K562 (cell line): Measurements from ENCODE around the gene TTLL9. TPM values are rescaled to one million over a fixed set of nuclear protein-coding genes. Genes with fewer than 3 reads are reported as not detected.
A peak's percentile ranks its signal among the peaks of the same experiment; 100 is the strongest.

ENCODE experiments used
- BCOR ChIP-seq: fragments of 450-650 bp; IDR thresholded peaks from 2 replicates; pipeline ENCODE4 v1.6.1; 2016
- BDP1 ChIP-seq: IDR thresholded peaks from 3 replicates; pipeline ENCODE4 v1.6.1; 2011; ENCODE audit not compliant: insufficient read length, insufficient read depth
- CBFA2T2 ChIP-seq: fragments of 450-650 bp; conservative IDR thresholded peaks from 2 replicates; pipeline ENCODE4 v1.6.1; 2017; ENCODE audit warnings: mild to moderate bottlenecking
- FOXK2 ChIP-seq, 2 experiments: fragments of 450-650 bp; IDR thresholded peaks in 1 of 2; conservative IDR thresholded peaks in 1 of 2; 2 replicates each; pipeline ENCODE4 v1.6.1; 2016; ENCODE audit warnings: low read depth in 2 of 2, mild to moderate bottlenecking in 1 of 2
- HDAC6 ChIP-seq: IDR thresholded peaks from 2 replicates; pipeline ENCODE4 v1.6.1; 2012; ENCODE audit warnings: low read depth, mild to moderate bottlenecking, control low read depth, inconsistent platforms, low read length, moderate library complexity
- IRF2 ChIP-seq: sonication (generic); formaldehyde crosslinking; IDR thresholded peaks from 2 replicates; pipeline ENCODE4 v1.8.1; 2022; ENCODE audit warnings: mild to moderate bottlenecking, missing genetic modification reagents
- KLF6 ChIP-seq: fragments of 250-450 bp; sonication (Bioruptor Pico); IDR thresholded peaks from 2 replicates; pipeline ENCODE4 v1.4.0; 2020; ENCODE audit warnings: mild to moderate bottlenecking, moderate library complexity, borderline replicate concordance
- MAFF ChIP-seq: IDR thresholded peaks from 2 replicates; pipeline ENCODE4 v1.6.1; 2012; ENCODE audit warnings: low read length, improper control_type of control experiment
- MYBL2 ChIP-seq, 2 experiments: fragments of 450-650 bp in 1 of 2; sonication (generic) in 1 of 2; formaldehyde crosslinking in 1 of 2; IDR thresholded peaks; 2 replicates each; pipeline versions ENCODE4 v1.6.1 to v1.8.1; 2017 to 2022; ENCODE audit warnings: borderline replicate concordance in 1 of 2, inconsistent platforms in 1 of 2, low read depth in 1 of 2, mild to moderate bottlenecking in 1 of 2, missing genetic modification reagents in 1 of 2, moderate library complexity in 1 of 2
- NFXL1 ChIP-seq: fragments of 450-650 bp; formaldehyde crosslinking; IDR thresholded peaks from 2 replicates; pipeline ENCODE4 v1.4.0; 2021; ENCODE audit warnings: mild to moderate bottlenecking
- POLR2H ChIP-seq: IDR thresholded peaks from 2 replicates; pipeline ENCODE4 v1.6.1; 2016; ENCODE audit warnings: missing genetic modification characterization, low read depth, mild to moderate bottlenecking, control low read depth, missing compliant biosample characterization, moderate library complexity
- RBM15 ChIP-seq: fragments of 200-400 bp; formaldehyde crosslinking; IDR thresholded peaks from 2 replicates; pipeline ENCODE4 v1.6.1; 2018; ENCODE audit warnings: mild to moderate bottlenecking, low read length, moderate library complexity; ENCODE audit not compliant: insufficient read depth
- SMARCB1 ChIP-seq: IDR thresholded peaks from 2 replicates; pipeline ENCODE4 v1.6.1; 2011; ENCODE audit warnings: improper control_type of control experiment, low read depth; ENCODE audit not compliant: insufficient read length
- SP2 ChIP-seq: IDR thresholded peaks from 2 replicates; pipeline ENCODE4 v1.6.1; 2011; ENCODE audit warnings: mild to moderate bottlenecking, low read depth, low read length, moderate library complexity; ENCODE audit not compliant: poor library complexity, severe bottlenecking; ENCODE audit errors: extremely low read depth
- TRIM28 ChIP-seq: fragments of 450-650 bp; IDR thresholded peaks from 2 replicates; pipeline ENCODE4 v1.6.1; 2017
- ZKSCAN1 ChIP-seq: fragments of 150-350 bp; IDR thresholded peaks from 2 replicates; pipeline ENCODE4 v1.6.1; 2016; ENCODE audit warnings: low read depth, low read length
- ZNF143 ChIP-seq: sonication (generic); formaldehyde crosslinking; IDR thresholded peaks from 2 replicates; pipeline ENCODE4 v1.9.0; 2022; ENCODE audit warnings: mild to moderate bottlenecking, missing genetic modification reagents
- ZNF311 ChIP-seq: fragments of 250-450 bp; sonication (Bioruptor Pico); IDR thresholded peaks from 2 replicates; pipeline ENCODE4 v1.4.0; 2020; ENCODE audit warnings: mild to moderate bottlenecking, moderate library complexity
- ZNF316 ChIP-seq: fragments of 450-650 bp; IDR thresholded peaks from 2 replicates; pipeline ENCODE4 v1.6.1; 2016
- polyA plus RNA-seq, 8 experiments: library from polyadenylated mRNA; depleted of rRNA in 4 of 8; stranded (reverse) in 5 of 8; unstranded in 3 of 8; fragments of >200 nt; fragmentation: Nextera tagmentation in 2 of 8; fragmentation: Illumina TruSeq in 1 of 8; extraction: Ambion mirVana in 2 of 8; extraction: Trizol in 1 of 8; gene quantifications; 2 replicates each; pipeline versions ENCODE4 v1.2.1 to v1.2.3, GENCODE V29; 2011 to 2014; ENCODE audit warnings: inconsistent platforms in 1 of 8, missing spikeins in 1 of 8
- total RNA-seq, 7 experiments: library from RNA; depleted of rRNA in 6 of 7; stranded (reverse); fragments of >200 nt in 6 of 7; fragmentation: Illumina TruSeq in 2 of 7; extraction: Trizol in 2 of 7; gene quantifications; 2 replicates each; pipeline versions ENCODE4 v1.2.1 to v1.2.3, GENCODE V29; 2011 to 2021; ENCODE audit warnings: low replicate concordance in 1 of 7
- TF ChIP-seq, protein P1 (sequence below): sonication (generic); formaldehyde crosslinking; IDR thresholded peaks from 2 replicates; pipeline ENCODE4 v1.8.0; 2023; ENCODE audit warnings: mild to moderate bottlenecking, missing genetic modification reagents
- TF ChIP-seq, protein P2 (sequence below), 2 experiments: fragments of 450-650 bp; IDR thresholded peaks; 2 replicates each; pipeline ENCODE4 v1.6.1; 2016
- TF ChIP-seq, protein P3 (sequence below): sonication (generic); formaldehyde crosslinking; IDR thresholded peaks from 2 replicates; pipeline ENCODE4 v1.8.1; 2023; ENCODE audit warnings: mild to moderate bottlenecking, missing genetic modification reagents, moderate library complexity
- TF ChIP-seq, protein P4 (sequence below): fragments of 450-650 bp; formaldehyde crosslinking; IDR thresholded peaks from 2 replicates; pipeline ENCODE4 v1.4.0; 2020; ENCODE audit warnings: mild to moderate bottlenecking, moderate library complexity

The TTLL9 gene
- total and polyA plus RNA-seq, 9 of the 15 experiments (the other 6 are each of a cell fraction or from before 2014, with no cell fraction given): 0.06 to 0.07 TPM; not detected in 7

DNA sequence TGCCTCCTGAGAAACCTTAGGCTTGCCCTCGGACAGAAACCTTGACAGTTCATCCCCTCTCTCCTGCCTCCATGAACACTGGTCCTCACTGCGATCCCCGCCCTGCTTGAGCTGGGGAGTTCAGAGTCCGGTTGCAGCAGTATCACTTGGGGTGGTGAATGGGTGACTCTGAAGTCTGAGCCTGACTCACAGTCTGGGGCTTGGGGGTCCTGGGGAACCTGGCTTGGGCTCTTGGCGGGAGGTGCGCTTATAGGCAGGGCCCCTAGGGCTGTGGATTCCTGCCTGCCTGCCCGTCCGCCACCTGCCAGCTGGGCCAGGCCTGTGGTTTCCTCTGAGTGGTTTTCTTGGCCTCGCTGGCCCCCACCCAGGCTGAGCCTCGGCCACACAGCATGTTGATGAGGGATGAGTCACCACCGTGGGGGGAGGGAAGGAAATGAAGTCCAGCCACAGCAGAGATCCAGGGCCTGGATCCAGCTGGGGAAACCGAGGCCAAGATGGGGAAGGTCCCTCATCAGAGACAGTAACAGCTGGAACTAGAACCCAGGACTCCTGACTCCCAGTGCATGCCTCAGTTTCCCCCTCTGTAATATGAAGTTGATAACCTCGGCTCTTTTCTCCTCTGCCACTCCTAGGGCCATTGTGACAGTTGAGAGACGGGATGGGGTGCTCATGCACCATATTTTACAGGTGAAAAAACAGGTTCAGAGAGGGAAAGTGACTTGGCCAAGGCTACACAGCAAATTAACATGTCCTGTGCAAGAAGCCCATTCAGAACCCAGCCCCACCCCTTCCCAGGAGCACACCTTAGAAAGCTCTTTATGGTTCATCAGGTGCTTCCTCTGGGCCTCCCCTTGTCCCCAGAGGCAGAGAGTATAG lies 34.2 kb upstream of the TTLL9 start (continued):
- TF ChIP-seq, protein P1, sequence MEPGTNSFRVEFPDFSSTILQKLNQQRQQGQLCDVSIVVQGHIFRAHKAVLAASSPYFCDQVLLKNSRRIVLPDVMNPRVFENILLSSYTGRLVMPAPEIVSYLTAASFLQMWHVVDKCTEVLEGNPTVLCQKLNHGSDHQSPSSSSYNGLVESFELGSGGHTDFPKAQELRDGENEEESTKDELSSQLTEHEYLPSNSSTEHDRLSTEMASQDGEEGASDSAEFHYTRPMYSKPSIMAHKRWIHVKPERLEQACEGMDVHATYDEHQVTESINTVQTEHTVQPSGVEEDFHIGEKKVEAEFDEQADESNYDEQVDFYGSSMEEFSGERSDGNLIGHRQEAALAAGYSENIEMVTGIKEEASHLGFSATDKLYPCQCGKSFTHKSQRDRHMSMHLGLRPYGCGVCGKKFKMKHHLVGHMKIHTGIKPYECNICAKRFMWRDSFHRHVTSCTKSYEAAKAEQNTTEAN: 0 out of 2 replicates have a peak, but pooled peaks have one; percentile 37
- TF ChIP-seq HDAC6 (no peak), TRIM28 (no peak), MYBL2 (IDR thresholded peaks at IDR 0.05; ENCODE audit: low read depth) (no peak), MYBL2 (CRISPR knock-in tag; IDR thresholded peaks at IDR 0.05; ENCODE audit: borderline replicate concordance) (no peak), SP2 (no peak), RBM15 (no peak), BCOR (peak; percentile 88), SMARCB1 (peak; percentile 65), IRF2 (CRISPR knock-in tag) (no peak), ZNF316 (no peak), KLF6 (CRISPR knock-in tag) (no peak), BDP1 (no peak), ZKSCAN1 (peak; percentile 37; the same call in 1 of the 2 replicates), ZNF143 (CRISPR knock-in tag) (0 out of 2 replicates have a peak, but pooled peaks have one; percentile 26), ZNF311 (CRISPR knock-in tag) (0 out of 2 replicates have a peak, but pooled peaks have one; percentile 15), POLR2H (no peak), FOXK2 (conservative IDR thresholded peaks at IDR 0.05 in 1 of 2, IDR thresholded peaks at IDR 0.05 in 1 of 2; ENCODE audit: low read depth in 2 of 2) (peak; percentile 62 to 65; a peak in 3 of 4 replicates), MAFF (no peak), NFXL1 (CRISPR knock-in tag) (no peak), CBFA2T2 (peak; percentile 72)
- TF ChIP-seq, protein P2, sequence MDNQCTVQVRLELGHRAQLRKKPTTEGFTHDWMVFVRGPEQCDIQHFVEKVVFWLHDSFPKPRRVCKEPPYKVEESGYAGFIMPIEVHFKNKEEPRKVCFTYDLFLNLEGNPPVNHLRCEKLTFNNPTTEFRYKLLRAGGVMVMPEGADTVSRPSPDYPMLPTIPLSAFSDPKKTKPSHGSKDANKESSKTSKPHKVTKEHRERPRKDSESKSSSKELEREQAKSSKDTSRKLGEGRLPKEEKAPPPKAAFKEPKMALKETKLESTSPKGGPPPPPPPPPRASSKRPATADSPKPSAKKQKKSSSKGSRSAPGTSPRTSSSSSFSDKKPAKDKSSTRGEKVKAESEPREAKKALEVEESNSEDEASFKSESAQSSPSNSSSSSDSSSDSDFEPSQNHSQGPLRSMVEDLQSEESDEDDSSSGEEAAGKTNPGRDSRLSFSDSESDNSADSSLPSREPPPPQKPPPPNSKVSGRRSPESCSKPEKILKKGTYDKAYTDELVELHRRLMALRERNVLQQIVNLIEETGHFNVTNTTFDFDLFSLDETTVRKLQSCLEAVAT (IDR thresholded peaks at IDR 0.05): peak in 1 of 2 experiments; percentile 45; a peak in 1 of 4 replicates
- TF ChIP-seq, protein P3, sequence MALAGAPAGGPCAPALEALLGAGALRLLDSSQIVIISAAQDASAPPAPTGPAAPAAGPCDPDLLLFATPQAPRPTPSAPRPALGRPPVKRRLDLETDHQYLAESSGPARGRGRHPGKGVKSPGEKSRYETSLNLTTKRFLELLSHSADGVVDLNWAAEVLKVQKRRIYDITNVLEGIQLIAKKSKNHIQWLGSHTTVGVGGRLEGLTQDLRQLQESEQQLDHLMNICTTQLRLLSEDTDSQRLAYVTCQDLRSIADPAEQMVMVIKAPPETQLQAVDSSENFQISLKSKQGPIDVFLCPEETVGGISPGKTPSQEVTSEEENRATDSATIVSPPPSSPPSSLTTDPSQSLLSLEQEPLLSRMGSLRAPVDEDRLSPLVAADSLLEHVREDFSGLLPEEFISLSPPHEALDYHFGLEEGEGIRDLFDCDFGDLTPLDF (CRISPR knock-in tag): 0 out of 2 replicates have a peak, but pooled peaks have one; percentile 36
- TF ChIP-seq, protein P4, sequence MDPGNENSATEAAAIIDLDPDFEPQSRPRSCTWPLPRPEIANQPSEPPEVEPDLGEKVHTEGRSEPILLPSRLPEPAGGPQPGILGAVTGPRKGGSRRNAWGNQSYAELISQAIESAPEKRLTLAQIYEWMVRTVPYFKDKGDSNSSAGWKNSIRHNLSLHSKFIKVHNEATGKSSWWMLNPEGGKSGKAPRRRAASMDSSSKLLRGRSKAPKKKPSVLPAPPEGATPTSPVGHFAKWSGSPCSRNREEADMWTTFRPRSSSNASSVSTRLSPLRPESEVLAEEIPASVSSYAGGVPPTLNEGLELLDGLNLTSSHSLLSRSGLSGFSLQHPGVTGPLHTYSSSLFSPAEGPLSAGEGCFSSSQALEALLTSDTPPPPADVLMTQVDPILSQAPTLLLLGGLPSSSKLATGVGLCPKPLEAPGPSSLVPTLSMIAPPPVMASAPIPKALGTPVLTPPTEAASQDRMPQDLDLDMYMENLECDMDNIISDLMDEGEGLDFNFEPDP: no peak
